ENCODE data around the gene FBXO47. TPM values are rescaled to one million over a fixed set of nuclear protein-coding genes. Genes with fewer than 3 reads are reported as not detected.

FBXO47 gene
- total RNA-seq, 1 donor from 2014 or later = not detected

- H3K27me3 ChIP-seq (ENCODE audit: control insufficient read depth, insufficient read depth, low read length) = no peaks in the 10 kb centered on the region
- DNase-seq (ENCODE audit: low read depth) (no peak), FAIRE-seq (no peak)
- no peak overlapping the region for H3K4me3 ChIP-seq (ENCODE audit: low read depth, low read length)
- no peak for TF ChIP-seq CTCF (IDR thresholded peaks at IDR 0.05; ENCODE audit: insufficient read depth, low read length, severe bottlenecking)
- H3K36me3 ChIP-seq (ENCODE audit: control insufficient read depth, insufficient read depth, low read length) = peaks cover 44% of the 10 kb centered on the region
These were observed 72.9 kb downstream of the FBXO47 start for GRCh38 chr17:38894276-38894675.

- no peak for FAIRE-seq
- Histone ChIP-seq H3K36me3 (ENCODE audit: control insufficient read depth, insufficient read depth, low read length) (peaks cover 39% of the 10 kb centered on the region), H3K27me3 (ENCODE audit: control insufficient read depth, insufficient read depth, low read length) (no peaks in the 10 kb centered on the region), H3K4me3 (ENCODE audit: low read depth, low read length) (no peak overlapping the region)
- DNase-seq (ENCODE audit: low read depth) = no peak
- no peak for TF ChIP-seq CTCF (IDR thresholded peaks at IDR 0.05; ENCODE audit: insufficient read depth, low read length, severe bottlenecking)
These were observed 73.6 kb downstream of the FBXO47 start for GRCh38 chr17:38893607-38894006.

- no peak for FAIRE-seq
- no peak for TF ChIP-seq CTCF (IDR thresholded peaks at IDR 0.05; ENCODE audit: insufficient read depth, low read length, severe bottlenecking)
- H3K4me3 ChIP-seq (ENCODE audit: low read depth, low read length) = no peak overlapping the region
- no peak for DNase-seq (ENCODE audit: low read depth)
- no peaks in the 10 kb centered on the region for H3K27me3 ChIP-seq (ENCODE audit: control insufficient read depth, insufficient read depth, low read length)
- peaks cover 38% of the 10 kb centered on the region for H3K36me3 ChIP-seq (ENCODE audit: control insufficient read depth, insufficient read depth, low read length)
These were observed 74.1 kb downstream of the FBXO47 start for GRCh38 chr17:38893113-38893512.

- Histone ChIP-seq H3K36me3 (ENCODE audit: control insufficient read depth, insufficient read depth, low read length) (peaks cover 40% of the 10 kb centered on the region), H3K27me3 (ENCODE audit: control insufficient read depth, insufficient read depth, low read length) (no peaks in the 10 kb centered on the region), H3K4me3 (ENCODE audit: low read depth, low read length) (no peak overlapping the region)
- DNase-seq (ENCODE audit: low read depth) (no peak), FAIRE-seq (no peak)
- TF ChIP-seq CTCF (IDR thresholded peaks at IDR 0.05; ENCODE audit: insufficient read depth, low read length, severe bottlenecking) = no peak
These were observed 74.6 kb downstream of the FBXO47 start for GRCh38 chr17:38892620-38893019.

- Histone ChIP-seq H3K4me3 (ENCODE audit: low read depth, low read length) (no peak overlapping the region), H3K27me3 (ENCODE audit: control insufficient read depth, insufficient read depth, low read length) (no peaks in the 10 kb centered on the region), H3K36me3 (ENCODE audit: control insufficient read depth, insufficient read depth, low read length) (peaks cover 38% of the 10 kb centered on the region)
- FAIRE-seq (no peak), DNase-seq (ENCODE audit: low read depth) (no peak)
- no peak for TF ChIP-seq CTCF (IDR thresholded peaks at IDR 0.05; ENCODE audit: insufficient read depth, low read length, severe bottlenecking)
These were observed 75.1 kb downstream of the FBXO47 start for GRCh38 chr17:38892083-38892482.

- FAIRE-seq = peak; percentile 32
- no peak for DNase-seq (ENCODE audit: low read depth)
- Histone ChIP-seq H3K36me3 (ENCODE audit: control insufficient read depth, insufficient read depth, low read length) (peaks cover 33% of the 10 kb centered on the region), H3K27me3 (ENCODE audit: control insufficient read depth, insufficient read depth, low read length) (no peaks in the 10 kb centered on the region), H3K4me3 (ENCODE audit: low read depth, low read length) (no peak overlapping the region)
- no peak for TF ChIP-seq CTCF (IDR thresholded peaks at IDR 0.05; ENCODE audit: insufficient read depth, low read length, severe bottlenecking)
These were observed 75.8 kb downstream of the FBXO47 start for GRCh38 chr17:38891441-38891840.

All from bronchial epithelial cell (primary cell).